Activated T-helper 2 cell treated with anti-CD3 and anti-CD28 coated beads, Interferon-gamma antibody, Interleukin-2, Interleukin-4, amounts not matched to agents 10 μg/mL and 5 μg/mL and 100 μg/mL, durations not matched to agents 14 hours and 24 hours and 36 hours (primary cell): Measurements from ENCODE around the gene MT1A. TPM values are rescaled to one million over a fixed set of nuclear protein-coding genes. Genes with fewer than 3 reads are reported as not detected.
A peak's percentile ranks its signal among the peaks of the same experiment; 100 is the strongest.

ENCODE experiments used
- DNase-seq: peaks from one replicate; pipeline ENCODE4 v3.0.0; 2021; ENCODE audit warnings: low spot score
- H3K27ac Mint-ChIP-seq: one replicate; pipeline ENCODE4 v1.8.0; 2021; ENCODE audit warnings: mixed read lengths
- H3K27me3 Mint-ChIP-seq: one replicate; pipeline ENCODE4 v1.8.0; 2021; ENCODE audit warnings: low read depth, mixed read lengths
- H3K36me3 Mint-ChIP-seq: one replicate; pipeline ENCODE4 v1.8.0; 2021; ENCODE audit warnings: low read depth, mixed read lengths
- H3K4me1 Mint-ChIP-seq: one replicate; pipeline ENCODE4 v1.8.0; 2021; ENCODE audit warnings: low read depth, mixed read lengths
- H3K4me3 Mint-ChIP-seq: one replicate; pipeline ENCODE4 v1.8.0; 2021; ENCODE audit warnings: low read depth, mild to moderate bottlenecking, moderate library complexity, mixed read lengths
- H3K9me3 Mint-ChIP-seq: one replicate; pipeline ENCODE4 v1.8.0; 2021; ENCODE audit warnings: mixed read lengths
- intact Hi-C: fragments of 100-400 bp; cut with micrococcal nuclease; formaldehyde crosslinking; loops from one replicate; pipeline ENCODE4 v1.15.1; 2023
- total RNA-seq: library from RNA; stranded (reverse); gene quantifications from 2 replicates; pipeline ENCODE4 v1.2.3, GENCODE V29; 2022

MT1A gene
- total RNA-seq, 1 donor from 2014 or later, result 8.3 TPM

DNA sequence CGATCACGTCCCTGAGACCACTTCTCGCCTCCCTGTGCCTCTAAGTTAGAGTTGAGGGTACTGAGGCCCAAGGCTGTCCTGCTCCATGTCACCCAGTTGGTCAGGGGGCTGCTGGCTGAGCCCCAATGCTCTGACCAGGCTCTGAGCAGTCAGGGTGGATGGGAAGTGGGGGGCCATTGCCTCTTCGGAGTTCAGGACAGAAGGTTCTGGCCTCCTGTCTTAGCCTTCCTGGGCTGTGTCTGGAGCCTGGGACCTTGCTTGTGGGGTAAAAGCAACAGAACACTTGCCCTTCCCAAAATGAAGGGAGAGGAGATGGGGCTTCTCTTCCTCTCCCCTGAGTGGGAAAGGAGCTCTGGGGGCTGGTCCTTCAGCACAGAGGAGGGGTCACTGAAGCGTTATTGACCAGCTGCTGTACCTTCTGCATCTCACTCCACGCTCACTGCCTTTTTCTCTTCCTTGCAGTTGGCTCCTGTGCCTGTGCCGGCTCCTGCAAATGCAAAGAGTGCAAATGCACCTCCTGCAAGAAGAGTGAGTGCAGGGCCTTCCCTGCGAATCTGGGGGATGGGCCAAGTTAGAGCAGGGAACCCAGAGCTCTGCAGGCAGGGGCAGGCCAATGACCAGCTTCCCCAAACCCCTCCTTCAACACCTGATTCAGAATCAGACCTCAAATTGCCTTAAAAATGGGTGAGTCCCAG lies 44.4 kb downstream of the MT1A start:
- H3K9me3 Mint-ChIP-seq, result no peaks in the 10 kb centered on the region
- H3K27ac Mint-ChIP-seq, result peak overlapping the region; percentile 84
- peaks cover 4% of the 10 kb centered on the region for H3K36me3 Mint-ChIP-seq
- intact Hi-C loops, result loop anchor here (1.0 to 5.0 kb wide), 5 partner anchors 14 to 231 kb away; partner anchors contain the start of genes MT1G, MT1H, MT2A and NUDT21
- peaks cover 24% of the 10 kb centered on the region for H3K4me1 Mint-ChIP-seq
- no peaks in the 10 kb centered on the region for H3K27me3 Mint-ChIP-seq
- DNase-seq, result no peak
- H3K4me3 Mint-ChIP-seq, result peak overlapping the region; percentile 94

DNA sequence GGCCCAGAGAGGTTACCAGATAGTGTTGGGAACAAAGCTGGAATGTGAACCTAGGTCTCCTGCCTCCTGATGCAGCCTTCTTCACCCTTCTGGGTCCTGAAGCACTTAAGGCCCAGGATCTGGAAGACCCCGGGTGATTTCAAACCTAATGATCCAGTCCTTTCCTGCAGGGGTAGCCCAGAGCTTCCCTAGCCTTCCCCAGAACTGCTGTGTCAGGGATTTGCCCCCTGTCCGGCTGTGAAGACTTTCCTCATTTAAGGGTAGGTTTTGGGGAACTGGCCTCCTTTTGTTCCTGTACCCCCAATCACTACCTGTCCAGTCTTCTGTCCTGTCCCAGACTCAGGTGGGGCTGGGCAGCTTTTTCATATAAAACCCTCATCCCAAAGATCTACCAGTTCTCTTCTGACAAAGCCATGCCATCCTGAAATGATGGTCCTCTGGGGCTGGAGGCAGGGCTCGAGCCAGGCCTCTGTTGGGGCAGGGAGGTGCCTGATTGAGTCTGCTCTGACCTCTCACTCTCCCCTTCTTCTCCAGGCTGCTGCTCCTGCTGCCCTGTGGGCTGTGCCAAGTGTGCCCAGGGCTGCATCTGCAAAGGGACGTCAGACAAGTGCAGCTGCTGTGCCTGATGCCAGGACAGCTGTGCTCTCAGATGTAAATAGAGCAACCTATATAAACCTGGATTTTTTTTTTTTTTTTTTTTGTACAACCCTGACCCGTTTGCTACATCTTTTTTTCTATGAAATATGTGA lies 45.1 kb downstream of the MT1A start:
- H3K4me3 Mint-ChIP-seq, result peak overlapping the region; percentile 94
- H3K36me3 Mint-ChIP-seq, result peaks cover 4% of the 10 kb centered on the region
- peaks cover 24% of the 10 kb centered on the region for H3K4me1 Mint-ChIP-seq
- no peaks in the 10 kb centered on the region for H3K9me3 Mint-ChIP-seq
- H3K27ac Mint-ChIP-seq, result no peak overlapping the region
- intact Hi-C loops, result loop anchor here (2.0 to 5.0 kb wide), 4 partner anchors 15 to 231 kb away; partner anchors contain the start of genes MT1G, MT1H, NUDT21 and OGFOD1
- H3K27me3 Mint-ChIP-seq, result no peaks in the 10 kb centered on the region
- no peak for DNase-seq

DNA sequence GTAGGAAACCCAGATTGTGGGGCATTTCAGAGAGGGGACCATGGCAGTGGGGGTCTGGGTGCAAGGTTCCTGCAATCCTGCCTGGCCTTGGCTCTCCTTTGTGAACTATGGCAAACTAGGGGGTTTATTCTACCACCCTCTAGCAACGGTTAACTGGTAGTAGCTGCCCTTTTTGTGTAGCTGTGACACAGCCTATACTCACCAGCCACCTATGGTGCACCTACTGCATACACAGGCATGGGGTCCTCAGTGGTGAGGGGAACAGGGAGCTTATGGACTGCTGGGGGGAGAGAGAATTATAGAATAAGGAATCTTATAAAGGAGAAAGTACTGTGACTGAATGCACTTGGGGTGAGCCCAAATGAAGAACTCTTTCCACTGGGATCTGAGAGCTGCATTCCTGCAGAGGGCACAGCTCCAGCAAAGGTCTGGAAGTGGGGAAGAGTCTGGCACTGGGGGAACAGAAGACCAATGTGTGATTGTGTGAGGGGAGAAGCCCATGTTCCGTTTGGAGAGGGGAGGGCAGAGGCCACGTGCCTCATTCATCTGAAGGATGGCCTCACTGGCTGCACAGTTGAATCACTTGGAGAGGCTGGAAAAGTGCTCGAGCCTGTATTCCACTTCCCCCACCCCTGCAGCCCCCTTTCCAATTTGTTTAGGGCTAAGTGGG lies 45.9 kb downstream of the MT1A start:
- Mint-ChIP-seq H3K9me3 (no peaks in the 10 kb centered on the region), H3K4me3 (peak overlapping the region; percentile 94), H3K27me3 (peaks cover 3% of the 10 kb centered on the region), H3K27ac (no peak overlapping the region), H3K36me3 (peaks cover 4% of the 10 kb centered on the region), H3K4me1 (peaks cover 24% of the 10 kb centered on the region)
- intact Hi-C loops, result loop anchor here (5.0 kb wide), 2 partner anchors 42 to 232 kb away; partner anchors contain the start of genes NUDT21 and OGFOD1
- DNase-seq, result no peak

DNA sequence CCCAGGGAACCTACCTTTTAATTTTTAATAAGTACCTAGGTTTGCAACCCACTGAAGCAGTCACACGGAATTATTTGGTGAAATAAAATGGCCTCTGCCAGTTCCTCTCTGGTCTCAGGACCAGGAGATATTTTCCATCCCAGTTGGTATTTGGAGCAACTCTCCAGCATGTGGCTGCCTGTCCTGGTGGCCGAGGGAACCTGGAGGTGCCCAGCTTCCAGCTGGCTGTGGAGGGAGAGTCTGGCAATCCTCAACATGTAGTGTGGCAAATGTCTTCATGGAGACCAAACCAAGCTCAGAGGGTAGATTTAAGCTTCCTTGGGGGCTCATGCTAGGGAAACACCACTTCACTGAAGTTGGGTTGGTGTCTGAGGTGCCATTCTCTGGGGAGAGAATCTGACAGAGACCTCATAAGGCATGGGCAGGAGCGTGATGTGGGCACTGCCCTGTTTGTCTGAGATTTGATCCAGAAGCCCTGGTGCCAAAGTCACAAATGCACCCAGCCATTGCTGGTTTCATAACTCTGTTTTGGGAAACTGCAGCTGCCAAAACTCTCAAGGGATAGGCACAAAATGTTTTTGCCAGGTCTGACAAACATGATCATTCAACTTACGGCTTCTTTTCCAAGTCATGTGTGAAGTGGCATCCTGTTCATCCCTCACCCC lies 46.6 kb downstream of the MT1A start:
- no peak overlapping the region for H3K4me3 Mint-ChIP-seq
- H3K4me1 Mint-ChIP-seq, result peaks cover 21% of the 10 kb centered on the region
- H3K27me3 Mint-ChIP-seq, result peaks cover 3% of the 10 kb centered on the region
- intact Hi-C loops, result loop anchor here (5.0 kb wide), 2 partner anchors 43 to 233 kb away; partner anchors contain the start of genes NUDT21 and OGFOD1
- H3K36me3 Mint-ChIP-seq, result peaks cover 4% of the 10 kb centered on the region
- H3K9me3 Mint-ChIP-seq, result no peaks in the 10 kb centered on the region
- H3K27ac Mint-ChIP-seq, result no peak overlapping the region
- no peak for DNase-seq

DNA sequence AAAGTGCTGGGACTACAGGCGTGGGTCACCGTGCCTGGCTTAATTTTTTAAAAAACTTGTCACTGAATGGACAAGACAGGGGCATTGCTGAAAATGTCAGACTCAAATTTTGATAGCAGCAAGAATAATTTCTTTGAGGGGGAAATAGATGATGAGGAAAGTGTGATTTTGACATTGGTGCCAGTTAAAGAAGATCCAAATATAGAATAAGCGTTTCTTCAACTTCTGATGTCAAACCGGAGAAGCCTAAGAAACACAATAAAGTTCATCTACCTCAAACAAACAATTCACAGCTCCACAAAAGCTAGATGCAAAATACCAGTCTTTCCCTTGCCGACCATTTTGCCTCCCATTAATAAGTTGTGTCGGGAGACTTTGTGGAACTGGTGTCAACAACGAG lies 48.3 kb downstream of the MT1A start:
- intact Hi-C loops, result no loop called here
- DNase-seq, result no peak
- peaks cover 16% of the 10 kb centered on the region for H3K4me1 Mint-ChIP-seq
- H3K27ac Mint-ChIP-seq, result no peak overlapping the region
- peaks cover 4% of the 10 kb centered on the region for H3K36me3 Mint-ChIP-seq
- peaks cover 3% of the 10 kb centered on the region for H3K27me3 Mint-ChIP-seq
- H3K4me3 Mint-ChIP-seq, result no peak overlapping the region
- H3K9me3 Mint-ChIP-seq, result no peaks in the 10 kb centered on the region

DNA sequence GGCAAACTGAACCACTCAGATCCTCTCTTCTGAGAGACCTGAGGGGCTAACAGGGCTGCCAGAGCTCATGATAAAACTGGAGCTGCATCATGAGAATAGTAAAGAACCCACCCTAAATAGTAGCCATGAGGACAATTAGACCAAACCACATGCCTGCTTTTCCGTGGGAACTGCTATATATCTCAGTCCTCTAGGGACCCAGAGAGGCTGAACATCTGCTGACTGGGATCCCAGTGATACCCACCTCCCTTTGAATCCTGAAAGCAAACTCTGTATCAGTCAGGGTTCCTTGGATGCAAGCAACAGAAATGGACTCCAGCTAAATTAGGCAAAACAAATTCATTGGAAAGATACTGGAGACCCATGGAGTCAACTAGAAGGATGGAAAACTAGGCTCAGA lies 50.3 kb downstream of the MT1A start:
- Mint-ChIP-seq H3K27ac (no peak overlapping the region), H3K27me3 (peaks cover 3% of the 10 kb centered on the region), H3K9me3 (no peaks in the 10 kb centered on the region), H3K36me3 (peaks cover 4% of the 10 kb centered on the region), H3K4me1 (peaks cover 3% of the 10 kb centered on the region), H3K4me3 (no peak overlapping the region)
- intact Hi-C loops, result no loop called here
- DNase-seq, result no peak

DNA sequence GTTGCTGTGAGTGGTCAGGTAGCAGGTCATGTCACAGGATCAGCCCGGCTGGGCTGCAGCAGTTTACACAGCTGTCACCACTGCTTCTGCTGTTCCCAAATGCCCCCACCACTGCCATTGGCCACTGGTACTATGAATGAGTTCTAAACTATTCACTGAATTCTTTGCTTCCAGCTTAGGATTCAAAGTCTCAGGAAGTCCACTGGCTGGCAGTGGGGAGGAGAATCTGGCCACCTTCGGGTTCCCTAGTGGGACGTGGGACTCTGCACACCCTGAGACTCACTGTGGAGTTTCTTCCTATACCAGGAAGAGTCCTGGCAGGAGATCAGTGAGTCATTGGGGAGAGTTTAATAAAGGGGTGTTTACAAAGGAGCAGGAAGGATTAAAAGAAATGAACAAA lies 50.7 kb downstream of the MT1A start:
- peaks cover 4% of the 10 kb centered on the region for H3K36me3 Mint-ChIP-seq
- H3K9me3 Mint-ChIP-seq, result no peaks in the 10 kb centered on the region
- intact Hi-C loops, result no loop called here
- no peak overlapping the region for H3K4me3 Mint-ChIP-seq
- no peak for DNase-seq
- no peak overlapping the region for H3K27ac Mint-ChIP-seq
- H3K27me3 Mint-ChIP-seq, result peaks cover 3% of the 10 kb centered on the region
- H3K4me1 Mint-ChIP-seq, result no peaks in the 10 kb centered on the region

Other genes starting within 250 kb of the MT1A start
- gene AMFR, start 213.1 kb upstream of the MT1A start, total RNA-seq, result 58.8 and 59.8 TPM in 2 replicates
- gene NUDT21, start 187.3 kb upstream of the MT1A start, total RNA-seq, result 307 and 313 TPM in 2 replicates
- gene OGFOD1, start 187.1 kb upstream of the MT1A start, total RNA-seq, result 78.0 and 79.7 TPM in 2 replicates
- 11.3 and 18.0 TPM in 2 replicates for gene BBS2, start 118.6 kb upstream of the MT1A start, total RNA-seq
- gene MT4, start 73.6 kb upstream of the MT1A start, total RNA-seq, result not detected in 2 replicates
- 7.5 and 7.9 TPM in 2 replicates for gene MT3, start 49.1 kb upstream of the MT1A start, total RNA-seq
- 827 and 878 TPM in 2 replicates for gene MT2A, start 30.1 kb upstream of the MT1A start, total RNA-seq
- 181 and 184 TPM in 2 replicates for gene MT1E, start 12.9 kb upstream of the MT1A start, total RNA-seq
- gene MT1M, start 6.0 kb upstream of the MT1A start, total RNA-seq, result not detected in 2 replicates
- gene MT1B, start 13.2 kb downstream of the MT1A start, total RNA-seq, result not detected in 2 replicates
- gene MT1F, start 19.3 kb downstream of the MT1A start, total RNA-seq, result 6.4 and 8.0 TPM in 2 replicates
- 21.1 and 24.5 TPM in 2 replicates for gene MT1G, start 29.4 kb downstream of the MT1A start, total RNA-seq
- not detected in 2 replicates for gene MT1H, start 31.1 kb downstream of the MT1A start, total RNA-seq
- gene MT1X, start 43.8 kb downstream of the MT1A start, total RNA-seq, result 58.2 and 62.3 TPM in 2 replicates
- gene NUP93, start 91.5 kb downstream of the MT1A start, total RNA-seq, result 145 and 149 TPM in 2 replicates
- not detected in 2 replicates for gene SLC12A3, start 226.5 kb downstream of the MT1A start, total RNA-seq